OCI-LY1 (cell line): ENCODE results near the gene PSMG4.

ENCODE experiments used
- H2AFZ ChIP-seq: fragments of 200-600 bp; sonication (generic), shearing (Covaris generic); 2 replicates; pipeline ENCODE4 v1.6.0; 2014; ENCODE audit warnings: antibody characterized with exemption, mild to moderate bottlenecking, low read length
- H3F3A ChIP-seq: fragments of 200-600 bp; sonication (generic), shearing (Covaris generic); 2 replicates; pipeline ENCODE4 v1.6.0; 2014; ENCODE audit warnings: mild to moderate bottlenecking, antibody characterized with exemption, low read length, moderate library complexity; ENCODE audit not compliant: insufficient read depth
- H3K27ac ChIP-seq: fragments of 200-600 bp; sonication (generic); 2 replicates; pipeline ENCODE4 v1.5.1; 2014; ENCODE audit warnings: low read length, mixed run types, mild to moderate bottlenecking, low read depth; ENCODE audit not compliant: poor library complexity, severe bottlenecking
- H3K27me3 ChIP-seq: fragments of 200-600 bp; sonication (generic); 2 replicates; pipeline ENCODE4 v1.6.0; 2014; ENCODE audit warnings: antibody characterized with exemption, mild to moderate bottlenecking, low read length, moderate library complexity; ENCODE audit not compliant: insufficient read depth
- H3K36me3 ChIP-seq: fragments of 200-600 bp; sonication (generic); 2 replicates; pipeline ENCODE4 v1.6.1; 2014; ENCODE audit warnings: mild to moderate bottlenecking, antibody characterized with exemption, low read length, moderate library complexity, mixed read lengths; ENCODE audit not compliant: insufficient read depth
- H3K4me1 ChIP-seq: fragments of 200-600 bp; sonication (generic); 2 replicates; pipeline ENCODE4 v1.5.1; 2014; ENCODE audit warnings: mild to moderate bottlenecking, low read length, moderate library complexity; ENCODE audit not compliant: insufficient read depth, severe bottlenecking
- H3K4me2 ChIP-seq: fragments of 200-600 bp; sonication (generic), shearing (Covaris generic); 2 replicates; pipeline ENCODE4 v1.6.1; 2014; ENCODE audit warnings: low read length
- H3K4me3 ChIP-seq: fragments of 200-600 bp; sonication (generic); 2 replicates; pipeline ENCODE4 v1.5.1; 2014; ENCODE audit warnings: low read length, low read depth, mild to moderate bottlenecking, mixed read lengths; ENCODE audit not compliant: poor library complexity, severe bottlenecking
- H3K79me2 ChIP-seq: fragments of 200-600 bp; shearing (Covaris generic); 2 replicates; pipeline ENCODE4 v1.6.1; 2016; ENCODE audit warnings: mixed run types, low read length, mixed read lengths; ENCODE audit not compliant: insufficient read depth
- H3K9ac ChIP-seq: fragments of 200-600 bp; sonication (generic), shearing (Covaris generic); 2 replicates; pipeline ENCODE4 v1.6.1; 2014; ENCODE audit warnings: mild to moderate bottlenecking, low read length, mixed read lengths
- H3K9me2 ChIP-seq: fragments of 200-600 bp; sonication (generic), shearing (Covaris generic); 2 replicates; pipeline ENCODE4 v1.6.1; 2014; ENCODE audit warnings: low read depth, mild to moderate bottlenecking, low read length, mixed read lengths
- H3K9me3 ChIP-seq: fragments of 200-600 bp; shearing (Covaris generic); 2 replicates; pipeline ENCODE4 v1.6.1; 2014; ENCODE audit warnings: low read length, mixed read lengths
- H4K20me1 ChIP-seq: fragments of 200-600 bp; sonication (generic), shearing (Covaris generic); 2 replicates; pipeline ENCODE4 v1.6.0; 2016; ENCODE audit warnings: mild to moderate bottlenecking, low read length; ENCODE audit not compliant: insufficient read depth
- EZH2 ChIP-seq: fragments of 200-600 bp; sonication (generic), shearing (Covaris generic); IDR thresholded peaks from 2 replicates; pipeline ENCODE4 v1.8.0; 2017; ENCODE audit warnings: borderline replicate concordance, mixed run types, mild to moderate bottlenecking, antibody characterized with exemption, low read length, moderate library complexity, mixed read lengths
- TF ChIP-seq, protein P1 (sequence below): fragments of 200-600 bp; sonication (generic), shearing (Covaris generic); IDR thresholded peaks from 2 replicates; pipeline ENCODE4 v1.5.1; 2017; ENCODE audit warnings: mild to moderate bottlenecking, antibody characterized with exemption, low read length, moderate library complexity, mixed read lengths

The PSMG4 gene

DNA sequence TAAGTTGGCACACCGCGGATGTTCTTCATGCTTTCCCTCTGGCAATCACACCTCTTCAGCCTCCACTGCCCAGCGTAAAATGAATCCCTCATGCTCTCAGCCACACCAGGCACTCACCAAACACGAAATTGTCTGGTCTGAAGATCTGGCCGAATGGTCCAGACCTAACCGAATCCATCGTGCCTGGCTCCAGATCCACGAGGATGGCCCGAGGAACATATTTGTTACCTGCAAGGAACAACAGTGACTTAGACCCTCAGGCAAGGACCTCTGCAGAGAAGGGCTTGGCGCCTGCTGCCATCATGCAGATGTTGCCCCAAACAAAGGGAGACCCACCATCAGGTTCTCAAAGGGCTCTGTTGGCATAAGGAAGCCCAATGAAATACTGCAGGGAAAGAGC lies 32.7 kb upstream of the PSMG4 start:
- Histone ChIP-seq H3K9me3 (no peaks in the 10 kb centered on the region), H3K4me3 (no peak overlapping the region), H3K9me2 (no peaks in the 10 kb centered on the region), H3K36me3 (no peaks in the 10 kb centered on the region), H2AFZ (no peak overlapping the region), H3K27ac (no peak overlapping the region), H3K4me2 (no peak overlapping the region), H4K20me1 (no peaks in the 10 kb centered on the region), H3K9ac (no peak overlapping the region), H3K4me1 (peaks cover 26% of the 10 kb centered on the region), H3F3A (no peaks in the 10 kb centered on the region), H3K79me2 (no peaks in the 10 kb centered on the region), H3K27me3 (peaks cover 3% of the 10 kb centered on the region)
- TF ChIP-seq, protein P1, sequence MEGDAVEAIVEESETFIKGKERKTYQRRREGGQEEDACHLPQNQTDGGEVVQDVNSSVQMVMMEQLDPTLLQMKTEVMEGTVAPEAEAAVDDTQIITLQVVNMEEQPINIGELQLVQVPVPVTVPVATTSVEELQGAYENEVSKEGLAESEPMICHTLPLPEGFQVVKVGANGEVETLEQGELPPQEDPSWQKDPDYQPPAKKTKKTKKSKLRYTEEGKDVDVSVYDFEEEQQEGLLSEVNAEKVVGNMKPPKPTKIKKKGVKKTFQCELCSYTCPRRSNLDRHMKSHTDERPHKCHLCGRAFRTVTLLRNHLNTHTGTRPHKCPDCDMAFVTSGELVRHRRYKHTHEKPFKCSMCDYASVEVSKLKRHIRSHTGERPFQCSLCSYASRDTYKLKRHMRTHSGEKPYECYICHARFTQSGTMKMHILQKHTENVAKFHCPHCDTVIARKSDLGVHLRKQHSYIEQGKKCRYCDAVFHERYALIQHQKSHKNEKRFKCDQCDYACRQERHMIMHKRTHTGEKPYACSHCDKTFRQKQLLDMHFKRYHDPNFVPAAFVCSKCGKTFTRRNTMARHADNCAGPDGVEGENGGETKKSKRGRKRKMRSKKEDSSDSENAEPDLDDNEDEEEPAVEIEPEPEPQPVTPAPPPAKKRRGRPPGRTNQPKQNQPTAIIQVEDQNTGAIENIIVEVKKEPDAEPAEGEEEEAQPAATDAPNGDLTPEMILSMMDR: no peak
- TF ChIP-seq EZH2: no peak

DNA sequence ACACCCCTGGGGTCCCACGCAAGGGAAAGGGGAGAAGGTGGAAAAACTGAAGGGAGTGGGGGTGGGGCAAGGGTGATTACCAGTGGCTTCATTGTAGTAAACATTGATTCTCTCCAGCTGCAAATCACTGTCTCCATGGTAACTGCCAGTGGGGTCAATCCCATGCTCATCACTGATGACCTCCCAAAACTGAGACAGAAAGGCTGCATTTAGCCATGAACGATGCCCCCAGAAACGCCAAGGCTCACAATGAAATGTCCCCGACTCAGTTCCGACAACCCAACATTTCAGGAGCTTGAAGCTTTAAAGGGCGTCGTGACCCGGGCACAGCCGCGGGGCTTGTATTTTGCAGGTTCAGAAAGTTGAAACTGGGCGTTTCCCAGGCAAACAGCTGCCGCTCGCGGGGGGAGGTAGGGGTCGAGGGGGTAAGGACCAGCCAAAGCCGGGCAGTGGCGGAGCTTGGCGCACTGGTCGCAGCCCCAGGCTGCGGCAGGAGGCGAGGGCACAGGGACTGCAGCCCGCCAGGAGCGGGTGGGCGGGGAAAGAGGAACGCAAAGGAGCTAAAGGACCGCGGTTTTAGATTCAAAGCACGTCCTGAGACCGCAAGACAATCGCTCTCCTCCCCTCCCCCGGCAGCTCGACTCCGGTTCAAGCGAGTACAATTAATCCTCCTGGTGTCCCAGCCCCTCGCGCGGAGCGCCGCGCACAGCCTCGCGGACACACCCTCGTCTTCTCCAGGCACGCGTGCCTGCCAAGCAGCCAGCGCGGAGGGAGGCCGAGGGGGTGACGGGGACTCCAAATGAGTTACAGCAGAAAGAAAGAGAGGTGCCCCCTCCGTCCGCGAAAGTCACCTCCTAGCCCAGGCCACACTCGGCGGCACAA lies 32.0 kb upstream of the PSMG4 start:
- peaks cover 26% of the 10 kb centered on the region for H3K4me1 ChIP-seq
- H3K9me3 ChIP-seq: no peaks in the 10 kb centered on the region
- H3K4me3 ChIP-seq: peak overlapping the region; percentile 51
- H3F3A ChIP-seq: no peaks in the 10 kb centered on the region
- TF ChIP-seq EZH2: no peak
- TF ChIP-seq, protein P1: no peak
- H3K27ac ChIP-seq: no peak overlapping the region
- no peaks in the 10 kb centered on the region for H3K36me3 ChIP-seq
- peak overlapping the region; percentile 84 for H3K4me2 ChIP-seq
- H3K9me2 ChIP-seq: no peaks in the 10 kb centered on the region
- H2AFZ ChIP-seq: no peak overlapping the region
- H4K20me1 ChIP-seq: no peaks in the 10 kb centered on the region
- peaks cover 3% of the 10 kb centered on the region for H3K27me3 ChIP-seq
- no peaks in the 10 kb centered on the region for H3K79me2 ChIP-seq
- no peak overlapping the region for H3K9ac ChIP-seq

DNA sequence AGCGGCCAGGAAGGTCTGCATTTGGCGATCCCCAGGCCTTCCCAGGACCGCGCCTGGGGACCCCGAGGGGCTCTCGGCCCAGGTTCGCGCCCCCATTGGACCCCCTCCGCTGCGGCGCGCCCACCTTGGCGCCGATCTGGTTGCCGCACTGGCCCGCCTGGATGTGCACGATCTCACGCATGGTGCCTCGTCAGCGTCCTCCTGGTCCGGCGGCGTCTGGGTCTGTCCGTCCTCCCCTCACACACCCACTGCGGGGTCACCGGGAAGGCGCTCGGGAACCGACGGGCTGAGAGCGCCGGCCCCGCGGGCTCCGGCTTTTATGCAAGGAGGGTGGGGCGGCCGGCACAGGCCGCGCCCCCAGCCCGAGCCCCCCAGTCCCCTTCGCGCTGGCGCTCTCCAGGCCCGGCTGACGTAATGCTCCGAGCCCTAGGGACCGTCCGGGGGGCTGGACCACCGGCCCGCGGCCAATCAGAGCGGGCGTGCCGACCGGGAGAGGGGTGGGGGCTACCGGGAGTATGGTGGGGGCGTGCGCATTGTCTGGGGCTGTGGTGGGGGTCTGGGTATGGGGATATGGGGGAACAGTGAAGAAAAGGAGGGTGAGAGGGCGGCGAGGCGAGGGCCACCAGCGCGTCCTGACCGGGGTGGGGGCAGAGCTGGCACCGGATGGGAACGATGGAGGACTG lies 31.2 kb upstream of the PSMG4 start, which contains the start of gene TUBB2B:
TSS of gene TUBB2B (minus strand) at position 291 of the 683 bp plus-strand sequence. CDS start at position 181, 110 bp downstream.
- Histone ChIP-seq H3K4me1 (peaks cover 26% of the 10 kb centered on the region), H3K36me3 (no peaks in the 10 kb centered on the region), H3F3A (no peaks in the 10 kb centered on the region), H3K9ac (no peak within 1 kb of the TSS), H4K20me1 (no peaks in the 10 kb centered on the region), H2AFZ (no peak within 1 kb of the TSS), H3K9me3 (no peaks in the 10 kb centered on the region), H3K4me3 (peak within 1 kb of the TSS; percentile 51), H3K27ac (no peak within 1 kb of the TSS), H3K79me2 (no peaks in the 10 kb centered on the region), H3K4me2 (peak within 1 kb of the TSS; percentile 84), H3K9me2 (no peaks in the 10 kb centered on the region), H3K27me3 (peaks cover 6% of the 10 kb centered on the region)
- no peak for TF ChIP-seq EZH2
- TF ChIP-seq, protein P1: no peak
